Brain microvascular endothelial cell (primary cell): ENCODE results near the gene ADCY7.

Source experiments
- DNase-seq: peaks from one replicate; pipeline ENCODE4 v3.0.0-alpha.2; 2020
- H3K27ac ChIP-seq: fragments of 250-450 bp; sonication (Bioruptor Pico); 2 replicates; pipeline ENCODE4 v1.5.1; 2020; ENCODE audit warnings: mild to moderate bottlenecking, moderate library complexity
- H3K27me3 ChIP-seq: fragments of 250-450 bp; sonication (Bioruptor Pico); replicated peaks from 2 replicates; pipeline ENCODE4 v1.5.1; 2020; ENCODE audit warnings: mild to moderate bottlenecking
- H3K36me3 ChIP-seq: fragments of 250-450 bp; sonication (Bioruptor Pico); replicated peaks from 2 replicates; pipeline ENCODE4 v1.5.1; 2020; ENCODE audit warnings: mild to moderate bottlenecking
- H3K4me3 ChIP-seq: 2 replicates; pipeline ENCODE4 v1.5.1; 2011; ENCODE audit warnings: low read depth, mild to moderate bottlenecking, control low read depth, low read length, moderate library complexity
- in situ Hi-C: cut with HindIII; loops from 2 replicates; pipeline ENCODE4 v1.10.0; 2017; ENCODE audit warnings: low sequenced_read_pairs, low pct_ligation_motif_present
- TF ChIP-seq, protein P1 (sequence below): IDR thresholded peaks from 2 replicates; pipeline ENCODE4 v1.5.1; 2011; ENCODE audit warnings: low read depth, mild to moderate bottlenecking, moderate library complexity, low read length, control low read depth, inconsistent platforms; ENCODE audit errors: missing control alignments

The ADCY7 gene

GRCh38 chr16:50326835-50327465 lies 60.6 kb downstream of the ADCY7 start:
- H3K36me3 ChIP-seq: peaks cover 18% of the 10 kb centered on the region
- no peaks in the 10 kb centered on the region for H3K27me3 ChIP-seq
- H3K4me3 ChIP-seq: no peak overlapping the region
- peak; percentile 38 for DNase-seq
- TF ChIP-seq, protein P1, sequence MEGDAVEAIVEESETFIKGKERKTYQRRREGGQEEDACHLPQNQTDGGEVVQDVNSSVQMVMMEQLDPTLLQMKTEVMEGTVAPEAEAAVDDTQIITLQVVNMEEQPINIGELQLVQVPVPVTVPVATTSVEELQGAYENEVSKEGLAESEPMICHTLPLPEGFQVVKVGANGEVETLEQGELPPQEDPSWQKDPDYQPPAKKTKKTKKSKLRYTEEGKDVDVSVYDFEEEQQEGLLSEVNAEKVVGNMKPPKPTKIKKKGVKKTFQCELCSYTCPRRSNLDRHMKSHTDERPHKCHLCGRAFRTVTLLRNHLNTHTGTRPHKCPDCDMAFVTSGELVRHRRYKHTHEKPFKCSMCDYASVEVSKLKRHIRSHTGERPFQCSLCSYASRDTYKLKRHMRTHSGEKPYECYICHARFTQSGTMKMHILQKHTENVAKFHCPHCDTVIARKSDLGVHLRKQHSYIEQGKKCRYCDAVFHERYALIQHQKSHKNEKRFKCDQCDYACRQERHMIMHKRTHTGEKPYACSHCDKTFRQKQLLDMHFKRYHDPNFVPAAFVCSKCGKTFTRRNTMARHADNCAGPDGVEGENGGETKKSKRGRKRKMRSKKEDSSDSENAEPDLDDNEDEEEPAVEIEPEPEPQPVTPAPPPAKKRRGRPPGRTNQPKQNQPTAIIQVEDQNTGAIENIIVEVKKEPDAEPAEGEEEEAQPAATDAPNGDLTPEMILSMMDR: peak; percentile 79
- in situ Hi-C loops: no loop called here
- no peak overlapping the region for H3K27ac ChIP-seq

DNA sequence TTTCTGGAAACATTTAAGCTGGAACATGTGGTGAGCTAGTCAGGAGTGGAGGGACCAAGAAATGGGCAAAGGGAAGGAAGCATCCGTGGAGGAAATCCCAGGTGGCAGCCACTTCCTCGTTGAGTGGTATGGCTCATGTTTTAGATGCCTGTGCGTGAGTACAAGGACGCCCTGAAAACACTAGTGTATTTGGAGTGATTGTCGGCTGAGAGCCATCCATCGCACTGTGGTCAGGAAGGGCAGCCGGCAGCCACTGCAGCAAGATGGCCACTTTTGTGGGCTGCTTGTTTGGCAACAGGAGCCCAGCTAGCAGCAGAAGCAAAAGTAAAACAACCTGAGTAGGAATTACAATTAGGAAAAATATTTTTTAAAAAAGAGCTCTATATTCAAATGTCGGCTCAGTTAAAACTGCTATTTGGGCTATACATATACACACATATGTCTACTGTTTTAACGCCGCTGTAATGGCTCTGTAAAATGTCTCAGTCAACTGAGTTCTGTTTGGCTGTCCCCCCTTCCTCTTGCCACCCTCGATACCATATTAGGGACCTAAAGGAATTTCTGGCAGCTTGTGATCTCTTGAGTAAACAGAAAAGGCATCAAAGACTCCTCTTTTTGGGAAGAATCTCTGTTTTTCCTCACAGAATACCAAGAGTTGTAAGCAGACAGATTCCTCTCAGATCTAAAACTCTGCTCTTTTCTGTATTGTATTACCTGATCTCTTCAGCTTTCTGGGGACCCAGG lies 63.3 kb downstream of the ADCY7 start:
- no peaks in the 10 kb centered on the region for H3K27me3 ChIP-seq
- in situ Hi-C loops: no loop called here
- TF ChIP-seq, protein P1: no peak

GRCh38 chr16:50331570-50331969 lies 65.2 kb downstream of the ADCY7 start:
- TF ChIP-seq, protein P1: no peak
- no peak for DNase-seq
- H3K4me3 ChIP-seq: no peak overlapping the region
- H3K27ac ChIP-seq: no peak overlapping the region
- H3K36me3 ChIP-seq: peaks cover 3% of the 10 kb centered on the region
- no peaks in the 10 kb centered on the region for H3K27me3 ChIP-seq
- in situ Hi-C loops: no loop called here

More for the DNA sequence above, 63.3 kb downstream of the ADCY7 start:
- no peak for DNase-seq
- Histone ChIP-seq H3K27ac (no peak overlapping the region), H3K36me3 (peaks cover 11% of the 10 kb centered on the region), H3K4me3 (no peak overlapping the region)

DNA sequence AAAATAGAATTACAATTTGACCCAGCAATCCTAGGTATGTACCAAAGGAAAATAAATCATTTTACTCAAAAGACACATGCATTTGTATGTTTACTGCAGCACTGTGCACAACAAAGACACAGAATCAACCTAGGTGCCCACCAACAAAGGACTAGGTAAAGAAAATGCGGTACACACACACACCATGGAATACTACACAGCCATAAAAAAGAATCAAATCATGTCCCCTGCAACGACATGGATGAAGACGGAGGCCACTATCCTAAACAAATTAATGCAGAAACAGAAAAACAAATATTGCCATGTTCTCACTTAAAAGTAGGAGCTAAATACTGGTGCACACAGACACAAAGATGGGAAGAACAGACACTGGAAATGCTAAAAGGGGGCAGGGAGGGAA lies 66.2 kb downstream of the ADCY7 start:
- H3K27ac ChIP-seq: no peak overlapping the region
- DNase-seq: no peak
- H3K27me3 ChIP-seq: no peaks in the 10 kb centered on the region
- peaks cover 3% of the 10 kb centered on the region for H3K36me3 ChIP-seq
- TF ChIP-seq, protein P1: no peak
- in situ Hi-C loops: no loop called here
- H3K4me3 ChIP-seq: no peak overlapping the region

GRCh38 chr16:50334106-50334975 lies 68.0 kb downstream of the ADCY7 start:
- H3K4me3 ChIP-seq: no peak overlapping the region
- H3K27ac ChIP-seq: no peak overlapping the region
- no peak for DNase-seq
- no peaks in the 10 kb centered on the region for H3K27me3 ChIP-seq
- H3K36me3 ChIP-seq: peaks cover 3% of the 10 kb centered on the region
- in situ Hi-C loops: no loop called here
- TF ChIP-seq, protein P1: no peak
